Transverse colon (tissue), 3 donors: ENCODE results near the gene MYO1B.

Experiments used
- EP300 ChIP-seq: sonication (generic); formaldehyde crosslinking; IDR thresholded peaks from one replicate; pipeline ENCODE4 v1.6.1; 2017; ENCODE audit warnings: antibody characterized with exemption, low read depth
- TF ChIP-seq, protein P1 (sequence below), 5 experiments: fragments of 200-600 bp in 3 of 5; fragments of 450-650 bp in 2 of 5; sonication (generic) in 3 of 5; IDR thresholded peaks; 1 replicate in 2 of 5; 2 replicates in 3 of 5; pipeline ENCODE4 v1.5.1; 2016 to 2017; ENCODE audit warnings: antibody characterized with exemption in 5 of 5, inconsistent platforms in 3 of 5, mild to moderate bottlenecking in 2 of 5, moderate library complexity in 1 of 5

DNA sequence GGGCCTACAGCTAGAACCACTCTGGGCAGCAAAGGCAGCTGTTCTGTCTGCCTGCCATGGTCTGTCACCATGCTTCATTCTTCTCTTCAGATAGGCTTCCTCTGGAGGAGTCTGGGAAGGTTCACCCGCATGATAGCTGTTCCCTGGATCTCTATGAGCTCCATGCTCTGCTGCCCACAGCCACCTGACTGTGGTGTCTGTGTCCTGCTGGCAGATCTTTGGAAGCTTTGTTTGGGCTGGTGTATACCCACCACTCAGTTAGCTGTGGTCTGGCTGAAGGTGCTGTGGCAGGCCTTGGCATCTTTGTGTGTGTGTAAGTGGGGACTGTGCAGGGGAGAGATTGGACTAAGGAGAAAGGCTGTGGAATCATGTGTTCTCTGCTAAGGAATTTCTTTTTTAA, 23.4 kb downstream of the MYO1B start:
- TF ChIP-seq, protein P1, sequence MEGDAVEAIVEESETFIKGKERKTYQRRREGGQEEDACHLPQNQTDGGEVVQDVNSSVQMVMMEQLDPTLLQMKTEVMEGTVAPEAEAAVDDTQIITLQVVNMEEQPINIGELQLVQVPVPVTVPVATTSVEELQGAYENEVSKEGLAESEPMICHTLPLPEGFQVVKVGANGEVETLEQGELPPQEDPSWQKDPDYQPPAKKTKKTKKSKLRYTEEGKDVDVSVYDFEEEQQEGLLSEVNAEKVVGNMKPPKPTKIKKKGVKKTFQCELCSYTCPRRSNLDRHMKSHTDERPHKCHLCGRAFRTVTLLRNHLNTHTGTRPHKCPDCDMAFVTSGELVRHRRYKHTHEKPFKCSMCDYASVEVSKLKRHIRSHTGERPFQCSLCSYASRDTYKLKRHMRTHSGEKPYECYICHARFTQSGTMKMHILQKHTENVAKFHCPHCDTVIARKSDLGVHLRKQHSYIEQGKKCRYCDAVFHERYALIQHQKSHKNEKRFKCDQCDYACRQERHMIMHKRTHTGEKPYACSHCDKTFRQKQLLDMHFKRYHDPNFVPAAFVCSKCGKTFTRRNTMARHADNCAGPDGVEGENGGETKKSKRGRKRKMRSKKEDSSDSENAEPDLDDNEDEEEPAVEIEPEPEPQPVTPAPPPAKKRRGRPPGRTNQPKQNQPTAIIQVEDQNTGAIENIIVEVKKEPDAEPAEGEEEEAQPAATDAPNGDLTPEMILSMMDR (IDR thresholded peaks at IDR 0.05), result no peak
- no peak for TF ChIP-seq EP300
